GM19438 (cell line): ENCODE data around the gene ZDHHC12.
A peak's percentile ranks its signal among the peaks of the same experiment; 100 is the strongest.

ENCODE experiments used
- ATAC-seq: cut with Tn5 transposase; IDR thresholded peaks from one replicate; pipeline ENCODE4 v1.9.1; 2021; ENCODE audit warnings: low read depth; ENCODE audit not compliant: unreplicated experiment

The ZDHHC12 gene

DNA sequence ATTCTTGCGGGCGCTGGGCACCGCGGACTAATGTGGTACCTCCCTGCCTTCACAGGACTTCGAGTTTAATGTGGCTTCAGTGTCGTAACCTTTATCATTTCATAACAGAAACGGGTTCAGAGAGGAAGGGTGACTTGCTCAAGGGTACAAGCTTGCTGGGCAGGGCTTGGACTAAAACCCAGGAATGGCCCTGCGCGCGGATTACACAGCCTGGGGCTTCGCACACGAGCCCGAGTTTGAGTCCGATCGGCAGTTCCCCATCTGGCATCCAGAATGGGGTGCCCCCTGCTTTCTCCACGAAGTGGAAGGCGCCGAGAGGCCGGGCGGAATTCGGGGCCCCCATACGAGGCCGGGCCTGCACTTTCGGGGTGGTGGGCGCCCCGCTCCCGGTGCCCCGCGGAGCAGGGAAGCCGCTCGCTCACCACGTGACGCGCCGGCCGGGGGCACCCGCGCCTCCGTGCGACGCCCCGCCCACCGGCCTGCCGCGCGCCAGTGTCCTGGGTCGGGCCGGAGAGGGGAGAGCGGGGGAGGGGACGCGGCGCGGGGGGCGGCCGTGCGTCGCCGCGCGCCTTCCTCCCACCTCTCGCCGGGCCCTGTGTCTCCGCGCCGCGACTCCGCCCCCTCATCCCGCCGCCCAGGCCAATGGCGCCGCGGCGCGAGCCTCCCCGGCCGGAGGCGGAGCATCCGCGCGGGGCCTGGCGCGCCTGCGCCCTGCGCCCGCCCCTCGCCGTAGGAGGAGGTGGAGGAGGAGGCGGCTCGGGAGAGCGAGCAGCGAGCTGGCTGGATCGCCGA is 35.2 kb downstream of the ZDHHC12 start, which contains the start of gene SET:
SET (plus strand) TSS at position 722 of the 792 bp plus-strand sequence. CDS start 361 bp downstream, outside the sequence.
- peak; percentile 53 for ATAC-seq

DNA sequence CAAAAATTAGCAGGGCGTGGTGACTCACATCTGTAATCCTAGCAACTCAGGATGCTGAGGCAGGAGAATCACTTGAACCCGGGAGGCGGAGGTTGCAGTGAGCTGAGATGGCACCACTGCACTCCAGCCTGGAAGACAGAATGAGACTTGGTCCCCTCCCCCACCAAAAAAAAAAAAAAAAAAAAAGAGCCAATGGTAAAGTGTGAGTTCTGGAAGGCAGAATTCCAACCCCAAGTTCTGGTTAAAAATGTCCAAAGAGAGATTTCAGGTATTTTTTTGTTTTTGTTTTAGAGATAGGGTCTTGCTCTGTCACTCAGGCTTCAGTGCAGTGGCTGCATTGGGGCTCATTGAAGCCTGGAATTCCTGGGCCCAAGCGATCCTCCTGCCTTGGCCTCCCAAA is 36.5 kb downstream of the ZDHHC12 start:
- no peak for ATAC-seq

DNA sequence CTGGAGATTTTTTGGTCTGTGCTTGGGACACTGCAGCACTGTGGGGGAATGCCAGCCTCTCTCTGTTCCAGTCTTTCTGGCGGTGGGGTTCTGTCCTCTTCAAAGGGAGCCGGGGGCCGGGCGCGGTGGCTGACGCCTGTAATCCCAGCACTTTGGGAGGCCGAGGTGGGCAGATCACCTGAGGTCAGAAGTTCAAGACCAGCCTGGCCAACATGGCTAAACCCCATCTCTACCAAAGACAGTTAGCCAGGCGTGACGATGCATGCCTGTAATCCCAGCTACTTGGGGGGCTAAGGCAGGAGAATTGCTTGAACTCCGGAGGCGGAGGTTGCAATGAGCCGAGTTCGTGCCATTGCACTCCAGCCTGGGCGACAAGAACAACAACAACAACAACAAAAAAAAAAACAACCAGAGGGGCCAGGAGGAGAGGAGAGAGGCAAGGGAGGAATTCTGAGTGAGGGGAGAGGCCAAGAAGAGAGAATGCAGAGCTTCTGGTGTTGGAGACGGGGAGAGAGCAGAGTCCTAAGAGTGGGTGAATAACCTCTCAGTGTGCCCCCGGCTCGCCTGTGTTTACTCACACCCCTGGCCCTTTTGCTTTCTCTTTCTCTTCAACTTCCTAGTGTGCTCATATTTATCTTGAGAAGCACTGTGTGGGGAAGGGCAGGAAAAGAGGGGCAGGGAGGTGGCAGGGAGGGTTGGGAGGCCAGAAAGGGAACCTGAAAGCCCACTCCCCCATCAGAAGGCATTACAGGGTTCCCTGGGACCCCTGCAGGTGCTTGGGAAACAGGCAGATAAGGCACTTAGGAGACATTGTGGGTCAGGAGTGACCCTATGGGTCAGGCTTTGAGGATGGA is 38.1 kb downstream of the ZDHHC12 start:
- no peak for ATAC-seq

DNA sequence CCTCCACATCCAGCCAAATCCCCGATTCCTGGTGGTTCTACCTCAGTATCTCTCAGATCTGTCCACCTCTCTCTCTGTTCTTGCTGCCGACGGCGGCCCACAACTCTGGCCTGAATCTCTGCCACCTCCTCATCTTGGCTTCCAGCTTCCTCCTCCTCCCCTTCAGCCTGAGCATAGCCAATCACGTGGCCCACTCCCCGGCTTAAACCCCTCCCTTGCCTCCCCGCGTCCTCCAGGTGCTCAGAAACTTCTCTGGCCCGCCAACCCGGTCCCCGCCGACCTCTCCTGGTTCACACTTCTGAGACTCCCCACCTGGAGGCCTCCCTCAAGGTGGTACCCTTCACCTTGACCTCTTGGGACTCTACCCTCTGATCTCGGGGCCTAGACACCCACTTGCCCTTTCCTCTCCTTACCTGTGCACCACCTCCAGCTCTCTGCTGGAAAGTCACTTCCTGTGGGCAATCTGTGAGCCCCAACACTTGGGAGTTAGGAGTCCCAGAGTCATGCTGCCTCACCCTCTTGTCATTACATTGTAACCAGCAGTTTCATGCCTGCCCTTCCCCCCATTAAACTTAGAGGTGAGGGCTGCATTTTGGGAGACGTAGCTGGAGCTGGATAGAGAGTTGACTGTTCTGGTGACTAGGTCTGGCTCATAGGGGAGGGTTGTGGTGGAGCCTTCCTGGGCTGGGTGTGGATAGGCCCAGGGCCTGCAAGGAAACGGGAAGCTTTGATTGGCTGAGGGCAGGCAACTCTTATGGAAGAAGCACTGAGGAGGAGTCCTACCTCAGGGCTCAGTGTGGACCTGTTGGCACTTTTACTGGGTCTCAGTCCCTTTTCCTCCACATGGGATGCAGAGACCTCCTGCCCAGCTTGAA is 39.4 kb downstream of the ZDHHC12 start:
- peak; percentile 43 for ATAC-seq

DNA sequence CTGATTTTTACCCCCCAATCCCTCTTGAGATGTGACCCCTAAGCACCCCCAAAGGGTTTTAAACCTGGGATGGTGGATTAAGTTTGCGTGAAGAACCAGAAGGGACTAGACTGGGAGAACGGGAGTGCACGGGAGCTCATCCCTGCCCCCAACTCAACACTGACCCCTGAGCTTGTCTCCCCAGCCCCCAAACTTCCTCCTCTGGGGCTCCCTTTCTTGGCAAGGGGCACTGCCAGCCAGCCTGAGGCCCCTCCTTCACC is 39.9 kb downstream of the ZDHHC12 start:
- peak; percentile 3 for ATAC-seq

DNA sequence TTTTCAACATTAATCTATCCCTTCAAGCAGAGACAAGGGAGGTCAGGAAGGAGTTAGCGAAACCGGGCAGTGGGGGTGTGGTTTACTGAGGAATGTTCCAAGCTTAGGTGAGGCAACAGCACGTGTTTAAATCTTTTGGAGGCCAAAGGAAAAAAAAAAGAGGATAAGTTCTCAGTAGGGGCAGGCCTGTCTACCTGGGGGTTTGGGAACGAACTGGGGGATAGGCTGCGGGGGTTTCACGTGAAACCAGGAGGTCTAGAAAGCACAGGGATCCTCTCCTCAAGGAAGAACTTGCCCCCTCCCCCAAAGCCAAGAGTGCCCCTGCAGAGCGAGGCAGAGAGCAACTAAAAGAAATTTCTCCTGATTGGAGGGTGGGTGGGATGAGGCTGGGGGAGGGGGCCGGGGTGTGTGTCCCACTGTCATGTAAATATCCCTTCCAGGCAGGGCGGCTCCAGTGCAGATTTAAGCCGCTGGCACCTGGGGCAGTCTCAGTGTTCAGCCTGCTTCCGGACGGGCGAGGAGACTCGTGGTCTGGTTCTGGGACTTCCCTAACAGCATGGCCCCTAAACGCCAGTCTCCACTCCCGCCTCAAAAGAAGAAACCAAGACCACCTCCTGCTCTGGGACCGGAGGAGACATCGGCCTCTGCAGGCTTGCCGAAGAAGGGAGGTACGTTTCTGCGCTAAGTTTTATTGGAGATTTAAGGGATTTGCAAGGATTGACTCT is 40.4 kb downstream of the ZDHHC12 start:
- no peak for ATAC-seq

DNA sequence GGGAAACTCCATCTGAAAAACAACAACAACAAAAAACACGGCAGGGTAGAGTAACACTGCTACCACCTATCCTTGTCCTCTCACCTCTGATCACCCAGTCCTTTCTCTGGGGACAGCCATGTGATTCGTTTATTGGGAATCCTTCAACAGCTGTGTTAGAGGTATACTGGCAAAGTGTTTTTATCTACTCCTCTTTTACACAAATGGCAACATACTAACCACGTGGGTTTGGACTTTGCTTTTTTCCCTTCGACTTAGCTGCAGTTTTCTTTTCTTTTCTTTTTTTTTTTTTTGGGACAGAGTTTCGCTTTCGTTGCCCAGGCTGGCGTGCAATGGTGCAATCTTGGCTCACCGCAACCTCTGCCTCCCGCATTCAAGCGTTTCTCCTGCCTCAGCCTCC is 46.1 kb downstream of the ZDHHC12 start:
- ATAC-seq = no peak

DNA sequence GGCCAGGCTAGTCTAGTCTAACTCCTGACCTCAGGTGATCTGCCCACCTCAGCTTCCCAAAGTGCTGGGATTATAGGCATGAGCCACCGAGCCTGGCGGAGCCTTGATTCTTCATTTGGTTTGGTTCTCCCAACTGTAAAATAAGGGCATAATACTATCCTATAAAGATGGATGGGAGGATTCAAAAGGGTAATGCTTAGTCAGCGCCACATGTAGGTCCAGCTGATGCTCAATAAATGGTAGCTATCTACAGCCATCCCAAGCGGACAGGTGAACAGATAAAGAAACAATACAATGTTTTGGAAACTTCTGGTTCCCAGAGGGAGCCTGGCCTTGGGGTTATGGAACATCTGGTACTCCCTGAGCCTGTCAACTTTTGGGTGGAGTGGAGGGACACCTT is 48.5 kb downstream of the ZDHHC12 start:
- ATAC-seq = no peak
